GM19397 (cell line): ENCODE data around the gene CARNS1.
"Not testable (repeated sequence)": the region's sequence is repeated elsewhere in the genome, so short reads cannot be mapped to it uniquely, and the experiment has no call there.

ENCODE experiments used
- ATAC-seq: cut with Tn5 transposase; IDR thresholded peaks from one replicate; pipeline ENCODE4 v1.9.1; 2021; ENCODE audit warnings: mild to moderate bottlenecking, moderate library complexity; ENCODE audit not compliant: unreplicated experiment

The CARNS1 gene

DNA sequence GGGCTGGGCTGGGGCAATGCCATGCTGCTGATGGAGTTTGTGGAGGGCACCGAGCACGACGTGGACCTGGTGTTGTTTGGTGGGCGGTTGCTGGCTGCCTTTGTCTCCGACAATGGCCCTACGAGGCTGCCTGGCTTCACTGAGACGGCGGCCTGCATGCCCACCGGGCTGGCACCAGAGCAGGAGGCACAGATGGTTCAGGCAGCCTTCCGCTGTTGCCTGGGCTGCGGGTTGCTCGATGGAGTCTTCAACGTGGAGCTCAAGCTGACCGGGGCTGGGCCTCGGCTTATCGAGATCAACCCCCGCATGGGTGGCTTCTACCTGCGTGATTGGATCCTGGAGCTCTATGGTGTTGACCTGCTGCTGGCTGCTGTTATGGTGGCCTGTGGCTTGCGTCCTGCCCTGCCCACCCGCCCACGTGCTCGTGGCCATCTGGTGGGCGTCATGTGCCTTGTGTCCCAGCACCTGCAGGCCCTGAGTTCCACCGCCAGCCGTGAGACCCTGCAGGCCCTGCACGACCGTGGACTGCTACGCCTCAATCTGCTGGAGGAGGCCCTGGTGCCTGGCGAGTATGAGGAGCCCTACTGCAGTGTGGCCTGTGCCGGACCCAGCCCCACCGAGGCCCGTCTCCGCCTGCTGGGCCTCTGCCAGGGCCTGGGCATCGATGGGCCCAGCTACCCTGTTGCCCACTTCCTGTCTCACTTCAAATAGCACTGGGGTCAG is 8.6 kb downstream of the CARNS1 start:
- ATAC-seq, result no peak

DNA sequence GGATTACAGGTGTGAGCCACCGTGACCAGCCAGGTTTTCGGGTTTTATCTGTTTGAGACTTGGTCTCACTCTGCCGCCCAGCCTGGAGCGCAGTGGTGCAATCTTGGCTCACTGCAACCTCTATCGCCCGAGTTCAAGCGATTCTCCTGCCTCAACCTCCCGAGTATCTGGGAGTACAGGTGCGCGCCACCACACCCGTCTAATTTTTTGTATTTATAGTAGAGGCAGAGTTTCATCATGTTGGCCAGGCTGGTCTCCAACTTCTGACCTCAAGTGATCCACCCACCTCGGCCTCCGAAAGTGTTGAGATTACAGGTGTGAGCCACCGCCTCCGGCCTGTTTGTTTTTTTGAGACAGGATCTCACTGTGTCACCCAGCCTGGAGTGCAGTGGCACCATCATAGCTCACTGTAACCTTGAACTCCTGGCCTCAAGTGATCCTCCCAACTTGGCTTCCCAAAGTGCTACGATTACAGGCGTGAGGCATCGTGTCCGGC is 11.9 kb downstream of the CARNS1 start:
- ATAC-seq, result not testable (repeated sequence)

DNA sequence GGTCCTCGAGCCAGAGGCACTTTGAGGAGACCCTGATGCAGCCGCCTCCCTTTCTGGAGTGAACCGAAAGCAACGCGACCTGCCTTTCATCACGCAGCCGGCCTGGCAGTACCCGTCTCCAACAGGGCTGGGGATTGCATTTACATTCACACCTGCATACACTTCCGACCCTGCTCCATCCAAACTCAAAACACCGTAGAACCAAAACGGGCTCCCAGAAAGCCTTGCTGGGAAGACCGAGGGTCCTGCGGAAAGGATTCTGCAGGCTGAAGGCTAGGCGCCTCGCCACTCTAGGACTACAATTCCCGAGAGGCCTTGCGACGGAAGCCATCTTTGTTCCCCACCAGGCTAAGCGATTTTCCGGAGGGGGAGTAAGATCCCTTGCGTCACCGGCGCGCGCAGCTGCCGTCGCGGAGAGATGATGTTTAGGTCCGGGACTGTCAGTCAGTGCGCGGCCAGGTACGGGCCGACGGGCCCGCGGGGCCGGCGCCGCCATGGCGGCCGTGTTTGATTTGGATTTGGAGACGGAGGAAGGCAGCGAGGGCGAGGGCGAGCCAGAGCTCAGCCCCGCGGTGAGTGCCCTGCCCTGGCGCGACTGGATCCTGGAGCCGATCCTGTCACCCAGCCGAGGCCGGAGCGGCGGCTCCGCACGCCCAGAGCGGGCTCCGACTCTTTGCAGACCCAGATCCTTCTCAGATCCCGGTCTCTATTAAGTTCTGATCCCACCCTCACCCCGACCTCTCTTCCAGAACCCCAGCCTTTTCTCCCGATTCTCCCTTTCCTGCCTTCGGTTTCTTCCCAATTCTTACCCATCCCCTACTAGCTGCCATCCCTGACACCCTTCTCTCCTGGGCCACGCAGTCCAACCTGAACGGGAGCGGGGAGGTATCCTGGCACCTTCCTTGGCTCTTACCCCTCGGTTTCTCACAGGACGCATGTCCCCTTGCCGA is 12.8 kb downstream of the CARNS1 start, which contains the start of gene RPS6KB2:
TSS of gene RPS6KB2 (plus strand) at position 443 of the 950 bp plus-strand sequence. CDS start at position 495, 52 bp downstream.
- peak; percentile 85 for ATAC-seq

- no peak for ATAC-seq
Measured at GRCh38 chr11:67429038-67429668, 13.7 kb downstream of the CARNS1 start.

GRCh38 chr11:67429722-67430121 is 14.2 kb downstream of the CARNS1 start:
- no peak for ATAC-seq

DNA sequence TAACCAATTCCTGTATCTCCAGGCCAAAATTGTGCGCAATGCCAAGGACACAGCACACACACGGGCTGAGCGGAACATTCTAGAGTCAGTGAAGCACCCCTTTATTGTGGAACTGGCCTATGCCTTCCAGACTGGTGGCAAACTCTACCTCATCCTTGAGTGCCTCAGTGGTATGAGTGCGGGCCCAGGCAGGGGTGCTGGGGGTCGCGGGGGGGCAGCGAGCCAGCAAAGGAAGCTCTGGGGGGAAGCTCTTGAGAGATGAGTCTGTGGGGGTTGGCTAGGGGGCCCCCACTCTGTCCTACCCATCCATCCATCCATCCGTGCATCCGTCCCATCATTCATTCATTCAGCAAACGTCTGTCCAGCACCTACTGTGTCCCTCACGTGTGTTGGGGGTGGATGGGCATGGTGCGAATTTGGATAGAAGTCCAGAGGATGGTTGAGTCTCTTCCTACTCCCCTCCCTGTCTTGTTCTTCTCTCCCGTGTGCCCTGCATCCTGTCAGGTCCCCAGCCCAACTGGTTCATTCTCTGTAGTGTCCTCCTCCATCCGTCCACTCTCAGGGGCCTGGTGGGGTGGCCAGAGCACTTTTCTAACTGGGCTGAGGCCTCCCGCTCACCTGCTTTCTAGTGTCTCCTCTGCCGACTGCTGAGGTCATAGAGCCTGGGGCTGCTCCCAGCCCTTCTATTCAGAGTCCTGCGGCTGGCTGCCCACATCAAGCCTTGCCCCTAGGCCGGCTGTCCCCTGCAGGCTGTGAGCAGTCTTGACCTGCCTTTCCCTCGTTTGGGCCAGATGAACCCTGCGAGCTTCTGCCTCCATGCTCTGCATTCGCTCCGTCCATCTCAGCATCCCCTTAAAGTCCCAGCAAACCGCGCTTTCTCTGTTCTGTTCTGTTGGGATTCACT is 16.1 kb downstream of the CARNS1 start:
- no peak for ATAC-seq

DNA sequence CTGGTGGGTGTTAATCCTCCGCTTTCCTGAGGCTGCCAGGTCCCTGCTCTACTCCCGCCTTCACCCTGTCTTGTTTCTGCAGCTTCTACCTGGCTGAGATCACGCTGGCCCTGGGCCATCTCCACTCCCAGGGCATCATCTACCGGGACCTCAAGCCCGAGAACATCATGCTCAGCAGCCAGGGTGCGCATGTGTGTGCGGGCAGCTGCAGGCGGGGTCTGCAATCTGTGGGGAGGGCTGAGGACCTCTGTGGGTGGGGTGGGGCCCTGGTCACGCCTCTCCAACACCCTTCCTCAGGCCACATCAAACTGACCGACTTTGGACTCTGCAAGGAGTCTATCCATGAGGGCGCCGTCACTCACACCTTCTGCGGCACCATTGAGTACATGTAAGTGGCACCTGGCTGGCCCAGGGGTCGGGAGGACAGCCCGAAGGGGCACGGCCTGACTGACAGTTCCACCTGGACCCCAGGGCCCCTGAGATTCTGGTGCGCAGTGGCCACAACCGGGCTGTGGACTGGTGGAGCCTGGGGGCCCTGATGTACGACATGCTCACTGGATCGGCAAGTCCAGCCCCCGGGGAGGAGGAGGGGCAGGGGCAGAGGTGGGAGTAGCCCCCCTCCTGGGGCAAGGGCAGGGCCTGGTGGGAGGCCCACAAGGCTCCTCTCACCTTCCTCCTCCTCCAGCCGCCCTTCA is 17.3 kb downstream of the CARNS1 start:
- no peak for ATAC-seq

DNA sequence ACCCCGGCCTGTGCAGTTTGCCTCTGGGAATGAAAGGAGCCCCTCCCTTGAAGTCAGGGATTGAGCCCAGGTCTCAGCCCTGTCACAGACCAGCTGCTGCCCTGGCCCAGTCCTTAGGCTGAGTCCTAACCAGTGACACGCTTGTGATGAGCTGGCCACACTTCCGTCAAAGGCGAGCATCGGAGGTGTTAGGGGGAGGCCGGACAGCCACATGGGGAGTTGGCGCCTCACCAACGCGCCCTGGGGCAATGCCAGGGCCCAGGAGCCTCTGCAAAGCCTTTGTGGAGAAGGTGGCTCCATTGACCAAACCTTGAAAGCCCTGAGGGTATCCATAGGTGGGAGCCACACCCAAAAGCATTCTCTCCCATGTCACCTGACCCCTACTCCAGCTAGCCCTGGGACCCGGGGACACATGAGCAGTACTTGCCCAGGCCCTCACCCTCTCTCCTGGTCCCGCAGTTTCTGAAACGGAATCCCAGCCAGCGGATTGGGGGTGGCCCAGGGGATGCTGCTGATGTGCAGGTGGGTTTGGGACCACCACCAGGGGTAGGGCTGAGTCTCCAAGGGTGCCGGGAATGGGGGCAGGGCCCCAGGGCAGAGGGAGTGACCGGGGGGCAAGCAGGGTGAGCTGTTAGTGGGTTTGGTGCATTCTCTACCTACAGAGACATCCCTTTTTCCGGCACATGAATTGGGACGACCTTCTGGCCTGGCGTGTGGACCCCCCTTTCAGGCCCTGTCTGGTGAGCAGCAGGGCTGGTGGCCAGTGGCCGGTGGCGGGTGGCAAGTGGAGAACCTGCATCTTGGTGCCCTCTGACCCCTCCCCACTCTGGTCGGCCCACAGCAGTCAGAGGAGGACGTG is 18.3 kb downstream of the CARNS1 start:
- no peak for ATAC-seq

DNA sequence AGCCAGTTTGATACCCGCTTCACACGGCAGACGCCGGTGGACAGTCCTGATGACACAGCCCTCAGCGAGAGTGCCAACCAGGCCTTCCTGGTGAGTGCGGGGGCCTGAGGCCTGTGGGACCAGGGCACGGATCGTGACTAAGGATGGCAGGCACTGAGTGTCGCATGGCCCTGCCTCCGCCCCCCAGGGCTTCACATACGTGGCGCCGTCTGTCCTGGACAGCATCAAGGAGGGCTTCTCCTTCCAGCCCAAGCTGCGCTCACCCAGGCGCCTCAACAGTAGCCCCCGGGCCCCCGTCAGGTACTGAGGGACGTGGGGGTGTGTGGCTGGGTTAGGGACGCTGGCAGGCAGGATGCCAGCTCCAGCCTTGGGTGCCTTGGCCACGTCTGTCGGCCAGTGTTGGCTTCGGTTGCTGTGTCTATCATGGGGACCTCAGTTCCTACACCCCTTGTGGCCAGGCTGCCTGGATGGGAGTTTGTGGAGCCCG is 19.0 kb downstream of the CARNS1 start:
- no peak for ATAC-seq

DNA sequence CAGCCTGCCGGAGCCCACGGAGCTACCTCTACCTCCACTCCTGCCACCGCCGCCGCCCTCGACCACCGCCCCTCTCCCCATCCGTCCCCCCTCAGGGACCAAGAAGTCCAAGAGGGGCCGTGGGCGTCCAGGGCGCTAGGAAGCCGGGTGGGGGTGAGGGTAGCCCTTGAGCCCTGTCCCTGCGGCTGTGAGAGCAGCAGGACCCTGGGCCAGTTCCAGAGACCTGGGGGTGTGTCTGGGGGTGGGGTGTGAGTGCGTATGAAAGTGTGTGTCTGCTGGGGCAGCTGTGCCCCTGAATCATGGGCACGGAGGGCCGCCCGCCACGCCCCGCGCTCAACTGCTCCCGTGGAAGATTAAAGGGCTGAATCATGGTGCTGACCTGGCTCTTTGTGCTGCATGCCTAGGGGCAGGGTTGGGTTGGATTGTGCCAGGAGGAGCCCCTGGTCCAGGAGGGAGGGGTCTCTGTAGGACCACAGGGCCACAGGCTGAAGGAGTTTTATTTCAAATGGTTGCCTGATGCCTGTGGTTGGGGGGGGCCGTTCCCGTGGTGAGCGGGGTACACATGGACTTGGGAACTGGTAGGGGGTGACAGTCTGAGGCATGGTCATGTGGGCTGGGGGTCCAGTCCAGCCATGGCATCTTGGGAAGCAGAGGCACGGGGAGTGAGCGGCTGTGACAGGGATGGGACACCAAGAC is 19.7 kb downstream of the CARNS1 start:
- no peak for ATAC-seq

GRCh38 chr11:67435727-67436458 is 20.4 kb downstream of the CARNS1 start:
- ATAC-seq, result no peak

GRCh38 chr11:67436459-67437081 is 21.1 kb downstream of the CARNS1 start:
- ATAC-seq, result no peak

GRCh38 chr11:67437082-67437808 is 21.8 kb downstream of the CARNS1 start, which contains the start of gene PTPRCAP:
TSS of gene PTPRCAP (minus strand) at chr11:67437682. CDS start at chr11:67437619, 63 bp downstream.
- peak; percentile 40 for ATAC-seq

GRCh38 chr11:67437809-67438157 is 22.3 kb downstream of the CARNS1 start:
- ATAC-seq, result no peak

DNA sequence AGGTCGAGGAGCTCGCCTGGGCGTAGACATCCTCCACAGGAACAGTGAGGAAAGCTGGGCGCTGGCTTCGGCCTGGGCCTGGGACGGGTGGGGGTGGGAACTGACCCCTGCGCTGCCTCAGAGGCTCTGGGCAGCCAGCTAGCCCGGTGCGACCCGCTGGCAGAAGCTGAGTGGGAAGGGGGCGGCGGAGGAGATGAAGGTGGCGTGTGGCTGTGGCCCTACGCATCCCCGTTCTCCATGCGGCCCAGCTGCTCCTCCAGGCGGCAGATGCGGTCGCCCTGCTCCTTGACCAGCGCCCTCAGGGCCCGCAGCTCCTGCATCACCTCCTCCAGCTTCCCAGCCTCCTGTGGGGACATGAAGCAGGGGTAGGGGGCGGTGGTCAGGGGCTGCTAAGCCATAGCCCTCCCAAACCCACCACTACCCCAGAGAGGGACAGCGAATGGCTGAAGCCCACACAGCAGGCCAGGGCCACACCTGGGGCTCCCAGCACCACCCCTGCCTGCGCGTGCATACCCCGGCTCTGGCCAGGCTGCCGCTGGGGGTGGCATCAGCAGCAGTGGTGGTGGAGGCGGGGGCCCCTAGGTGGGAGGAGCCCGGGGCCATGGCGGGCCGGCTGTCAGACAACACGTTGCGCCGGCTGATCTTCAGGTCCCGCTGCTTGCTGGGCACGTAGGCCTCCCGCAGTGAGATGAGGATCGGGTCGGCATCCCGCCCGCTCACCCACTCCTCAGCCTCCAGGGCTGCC is 22.9 kb downstream of the CARNS1 start:
- ATAC-seq, result no peak
